ENCODE measurements around the gene OR1F1.

OR1F1 gene

DNA sequence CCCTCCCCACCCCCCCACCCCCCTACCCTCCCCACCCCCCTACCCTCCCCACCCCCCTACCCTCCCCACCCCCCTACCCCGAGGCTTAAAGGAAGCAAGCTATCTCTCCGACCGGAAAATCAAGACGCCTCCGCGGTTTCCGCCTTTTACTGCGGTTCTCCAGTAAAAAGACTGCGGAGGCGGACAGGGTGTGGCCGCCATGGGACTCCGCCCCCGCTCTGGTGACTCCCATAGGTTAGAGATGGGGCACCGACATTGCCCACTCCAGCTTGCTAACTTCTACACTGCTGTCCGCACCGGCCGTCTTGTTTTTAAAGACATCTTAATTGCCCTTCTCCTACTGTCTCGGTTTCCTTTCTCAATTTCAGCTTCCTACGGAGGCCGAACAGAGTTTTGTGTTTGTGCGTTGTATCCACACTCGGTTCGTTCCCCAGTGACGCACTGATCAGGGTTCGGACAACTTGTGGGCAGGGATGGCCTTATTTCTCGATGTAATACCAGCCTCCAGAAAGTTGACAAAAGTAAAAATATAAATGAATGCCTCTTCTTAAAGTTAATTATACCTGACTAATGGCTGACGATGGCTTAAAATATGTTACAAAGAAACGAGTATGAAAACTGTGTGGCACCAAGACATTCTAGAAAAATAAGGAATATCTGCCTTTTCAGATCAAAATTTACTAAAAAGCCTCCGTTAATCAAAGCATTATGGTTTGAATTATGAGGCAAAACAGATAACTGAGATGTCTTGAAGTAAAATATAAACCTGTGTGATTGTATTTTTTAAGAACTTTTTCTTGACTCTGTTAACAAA is 48.1 kb downstream of the OR1F1 start:
- no peak for TF ChIP-seq CTCF (IDR thresholded peaks at IDR 0.05; ENCODE audit: low read depth, low read length)
- H3K4me3 ChIP-seq (ENCODE audit: low read depth, low read length) = no peak overlapping the region

GRCh38 chr16:3241761-3242160 is 53.8 kb downstream of the OR1F1 start:
- TF ChIP-seq CTCF (IDR thresholded peaks at IDR 0.05; ENCODE audit: low read depth, low read length) = no peak
- no peak overlapping the region for H3K4me3 ChIP-seq (ENCODE audit: low read depth, low read length)

DNA sequence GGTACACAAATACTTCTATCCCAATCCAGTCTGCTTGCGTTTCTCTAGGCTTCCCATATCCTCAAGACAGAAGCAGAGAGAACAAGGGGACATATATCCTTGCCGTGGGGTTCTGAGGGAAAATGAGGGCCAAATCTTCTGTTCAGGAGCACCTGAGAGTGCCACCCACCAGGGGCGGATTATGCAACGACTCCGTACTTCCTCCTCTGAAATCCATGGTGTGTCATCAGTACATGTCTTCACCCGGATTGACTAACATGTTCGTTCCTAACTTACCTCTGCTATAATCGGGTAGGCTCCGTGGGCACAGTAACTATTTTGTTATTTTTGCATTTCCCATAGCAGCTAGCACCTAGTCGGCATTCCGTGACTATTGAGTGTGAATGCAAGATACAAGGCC is 54.7 kb downstream of the OR1F1 start:
- H3K4me3 ChIP-seq (ENCODE audit: low read depth, low read length) = no peak overlapping the region
- TF ChIP-seq CTCF (IDR thresholded peaks at IDR 0.05; ENCODE audit: low read depth, low read length) = no peak

GRCh38 chr16:3243882-3244281 is 55.9 kb downstream of the OR1F1 start:
- TF ChIP-seq CTCF (IDR thresholded peaks at IDR 0.05; ENCODE audit: low read depth, low read length) = no peak

DNA sequence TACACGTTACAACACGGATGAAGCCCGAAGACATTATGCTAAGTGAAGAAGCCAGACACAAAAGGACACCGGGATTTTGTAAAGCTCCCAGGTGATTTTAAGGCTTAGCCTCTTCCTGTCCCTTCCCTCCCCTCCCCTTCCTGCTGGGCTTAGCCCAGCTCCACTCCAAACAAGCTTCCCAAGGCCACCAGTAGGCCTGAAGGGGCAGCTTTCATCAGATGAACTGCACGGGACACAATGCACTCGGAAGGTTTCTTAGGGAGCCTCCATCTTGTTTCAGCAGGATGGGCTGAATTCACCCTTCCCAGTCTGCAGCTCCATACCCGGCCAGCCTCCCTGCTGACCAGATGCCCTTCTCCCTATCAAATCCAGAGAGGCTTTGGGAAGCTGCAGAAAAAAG is 58.0 kb downstream of the OR1F1 start:
- no peak overlapping the region for H3K4me3 ChIP-seq (ENCODE audit: low read depth, low read length)
- TF ChIP-seq CTCF (IDR thresholded peaks at IDR 0.05; ENCODE audit: low read depth, low read length) = no peak

More at GRCh38 chr16:3243882-3244281, 55.9 kb downstream of the OR1F1 start:
- H3K4me3 ChIP-seq (ENCODE audit: low read depth, low read length) = no peak overlapping the region

- TF ChIP-seq CTCF (IDR thresholded peaks at IDR 0.05; ENCODE audit: low read depth, low read length) = no peak
Measured at GRCh38 chr16:3246876-3247275, 58.9 kb downstream of the OR1F1 start.

DNA sequence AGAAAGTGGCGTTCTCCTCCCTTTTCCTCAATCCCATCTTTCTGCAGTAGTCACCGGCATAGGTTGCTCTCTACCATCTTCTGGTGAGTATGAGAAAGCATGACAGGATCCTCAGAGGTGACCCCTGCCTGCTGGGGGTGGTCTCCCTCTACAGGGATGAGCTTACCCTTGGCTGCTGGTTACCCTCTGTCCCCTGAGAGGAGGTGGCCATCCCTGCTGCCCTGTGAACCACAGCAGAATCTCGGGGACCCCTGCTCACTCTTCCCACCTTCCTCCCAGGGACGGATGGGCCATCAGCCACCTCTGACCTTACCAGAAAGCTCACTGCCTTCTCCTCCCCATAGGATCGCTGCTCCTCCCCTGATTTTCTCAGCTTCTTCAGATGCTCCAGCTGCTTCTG is 60.6 kb downstream of the OR1F1 start:
- no peak overlapping the region for H3K4me3 ChIP-seq (ENCODE audit: low read depth, low read length)

More at GRCh38 chr16:3246876-3247275, 58.9 kb downstream of the OR1F1 start:
- no peak overlapping the region for H3K4me3 ChIP-seq (ENCODE audit: low read depth, low read length)

More for the DNA sequence above, 60.6 kb downstream of the OR1F1 start:
- TF ChIP-seq CTCF (IDR thresholded peaks at IDR 0.05; ENCODE audit: low read depth, low read length) = no peak
